WERI-Rb-1 (cell line): Measurements from ENCODE around the gene ALDH2.
"Not testable (repeated sequence)": the region's sequence is repeated elsewhere in the genome, so short reads cannot be mapped to it uniquely, and the experiment has no call there.

Experiments
- DNase-seq: peaks from one replicate; pipeline ENCODE4 v3.0.0-alpha.2; 2020
- H3K27ac ChIP-seq: fragments of 250-450 bp; sonication (Bioruptor Pico); 2 replicates; pipeline ENCODE4 v1.5.1; 2020; ENCODE audit warnings: mild to moderate bottlenecking, moderate library complexity
- H3K27me3 ChIP-seq: fragments of 250-450 bp; sonication (Bioruptor Pico); 2 replicates; pipeline ENCODE4 v1.5.1; 2021; ENCODE audit warnings: mild to moderate bottlenecking, low read depth, moderate library complexity; ENCODE audit not compliant: insufficient read depth, severe bottlenecking
- H3K36me3 ChIP-seq: fragments of 250-450 bp; sonication (Bioruptor Pico); 2 replicates; pipeline ENCODE4 v1.5.1; 2020; ENCODE audit warnings: mild to moderate bottlenecking, moderate library complexity
- H3K4me3 ChIP-seq: 2 replicates; pipeline ENCODE4 v1.5.1; 2011; ENCODE audit warnings: low read depth, mild to moderate bottlenecking, control low read depth, low read length
- H3K9me3 ChIP-seq: fragments of 250-450 bp; sonication (Bioruptor Pico); 2 replicates; pipeline ENCODE4 v1.5.1; 2021; ENCODE audit warnings: mild to moderate bottlenecking, moderate library complexity; ENCODE audit not compliant: severe bottlenecking
- TF ChIP-seq, protein P1 (sequence below): IDR thresholded peaks from 2 replicates; pipeline ENCODE4 v1.5.1; 2011; ENCODE audit warnings: low read depth, mild to moderate bottlenecking, control low read depth, inconsistent platforms, low read length

ALDH2 gene

DNA sequence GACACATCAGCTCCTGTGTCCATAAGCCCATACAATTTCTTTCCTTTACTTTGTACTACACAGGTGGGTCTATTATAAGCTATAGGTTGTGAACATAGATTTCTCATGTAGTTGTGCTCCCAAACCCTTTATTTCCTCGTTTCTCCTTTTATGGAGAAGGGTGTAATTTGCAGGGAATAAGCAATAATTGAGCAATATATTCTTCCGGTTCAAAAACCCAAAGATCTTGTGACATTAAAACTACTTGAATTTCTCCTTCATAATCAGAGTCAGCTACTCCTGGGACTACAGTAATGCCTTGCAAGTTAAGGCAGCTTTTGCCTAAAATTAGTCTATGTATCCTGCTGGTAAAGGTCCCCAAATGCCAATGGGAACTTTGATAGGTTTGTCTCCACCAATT is 56.2 kb downstream of the ALDH2 start:
- no peak overlapping the region for H3K4me3 ChIP-seq
- H3K36me3 ChIP-seq: no peaks in the 10 kb centered on the region
- H3K27ac ChIP-seq: no peak overlapping the region
- no peaks in the 10 kb centered on the region for H3K27me3 ChIP-seq
- TF ChIP-seq, protein P1, sequence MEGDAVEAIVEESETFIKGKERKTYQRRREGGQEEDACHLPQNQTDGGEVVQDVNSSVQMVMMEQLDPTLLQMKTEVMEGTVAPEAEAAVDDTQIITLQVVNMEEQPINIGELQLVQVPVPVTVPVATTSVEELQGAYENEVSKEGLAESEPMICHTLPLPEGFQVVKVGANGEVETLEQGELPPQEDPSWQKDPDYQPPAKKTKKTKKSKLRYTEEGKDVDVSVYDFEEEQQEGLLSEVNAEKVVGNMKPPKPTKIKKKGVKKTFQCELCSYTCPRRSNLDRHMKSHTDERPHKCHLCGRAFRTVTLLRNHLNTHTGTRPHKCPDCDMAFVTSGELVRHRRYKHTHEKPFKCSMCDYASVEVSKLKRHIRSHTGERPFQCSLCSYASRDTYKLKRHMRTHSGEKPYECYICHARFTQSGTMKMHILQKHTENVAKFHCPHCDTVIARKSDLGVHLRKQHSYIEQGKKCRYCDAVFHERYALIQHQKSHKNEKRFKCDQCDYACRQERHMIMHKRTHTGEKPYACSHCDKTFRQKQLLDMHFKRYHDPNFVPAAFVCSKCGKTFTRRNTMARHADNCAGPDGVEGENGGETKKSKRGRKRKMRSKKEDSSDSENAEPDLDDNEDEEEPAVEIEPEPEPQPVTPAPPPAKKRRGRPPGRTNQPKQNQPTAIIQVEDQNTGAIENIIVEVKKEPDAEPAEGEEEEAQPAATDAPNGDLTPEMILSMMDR: no peak
- H3K9me3 ChIP-seq: peaks cover 7% of the 10 kb centered on the region
- DNase-seq: no peak

DNA sequence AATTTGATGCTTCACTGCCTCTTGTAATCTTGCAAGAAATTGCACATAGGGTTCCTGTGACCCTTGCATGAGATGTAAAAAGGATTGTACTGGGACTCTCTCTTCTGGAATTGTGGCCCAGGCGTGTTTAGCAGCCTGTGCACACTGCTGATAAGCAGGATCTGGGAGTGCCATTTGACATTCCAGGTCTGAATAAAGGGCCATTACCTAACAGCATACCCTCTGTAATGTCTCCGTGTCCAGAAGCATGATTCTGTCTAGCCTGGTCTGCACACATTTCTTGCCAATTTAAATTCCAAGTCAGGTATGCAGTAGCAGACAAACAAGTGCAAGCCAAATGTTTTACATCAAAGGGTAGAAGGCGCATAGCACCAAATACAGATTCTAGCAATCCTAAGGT is 57.2 kb downstream of the ALDH2 start:
- no peaks in the 10 kb centered on the region for H3K27me3 ChIP-seq
- DNase-seq: no peak
- no peaks in the 10 kb centered on the region for H3K36me3 ChIP-seq
- H3K9me3 ChIP-seq: peaks cover 11% of the 10 kb centered on the region
- TF ChIP-seq, protein P1: no peak
- no peak overlapping the region for H3K4me3 ChIP-seq
- no peak overlapping the region for H3K27ac ChIP-seq

DNA sequence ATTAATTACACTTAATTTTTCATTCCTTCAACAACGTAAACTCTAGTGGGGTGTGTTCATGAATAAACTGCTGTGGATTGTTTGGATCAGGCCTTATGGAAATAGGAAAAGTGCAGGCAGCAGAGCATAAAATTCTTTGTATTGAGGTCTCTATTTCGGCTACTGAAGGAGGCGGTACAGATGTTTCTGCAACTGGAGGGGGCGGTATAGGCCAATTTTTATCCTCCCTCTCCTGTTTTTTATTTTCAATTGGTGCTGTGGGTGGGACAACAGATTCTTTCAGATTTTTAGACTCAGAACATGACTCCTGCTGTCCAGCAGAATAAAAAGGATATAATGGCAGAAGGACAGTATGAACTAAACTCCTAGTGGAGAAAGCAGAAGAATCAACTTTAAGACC is 57.6 kb downstream of the ALDH2 start:
- H3K36me3 ChIP-seq, H3K27me3 ChIP-seq, H3K4me3 ChIP-seq, H3K27ac ChIP-seq, DNase-seq: not testable (repeated sequence)
- H3K9me3 ChIP-seq: peaks cover 11% of the 10 kb centered on the region

DNA sequence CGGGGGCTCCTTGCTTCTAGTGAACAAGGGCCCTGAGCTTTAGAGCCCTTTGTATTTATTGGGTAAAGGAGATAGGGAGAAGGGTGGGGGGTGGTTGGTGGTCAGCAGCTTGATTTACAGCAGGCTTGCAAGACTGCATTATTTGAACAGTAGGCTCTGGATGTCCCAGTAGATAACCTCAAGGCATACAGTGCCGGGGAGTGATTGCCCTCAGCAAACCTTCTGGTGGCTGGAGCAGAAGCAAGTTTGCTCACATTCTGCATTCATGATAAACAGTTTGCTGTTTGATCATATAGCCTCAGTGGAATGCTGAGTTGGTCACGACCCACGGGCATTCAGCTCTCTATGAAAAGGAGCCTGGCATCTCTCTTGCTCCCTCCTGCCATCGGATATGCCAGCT is 58.8 kb downstream of the ALDH2 start:
- Histone ChIP-seq H3K9me3 (peaks cover 11% of the 10 kb centered on the region), H3K4me3 (no peak overlapping the region), H3K36me3 (no peaks in the 10 kb centered on the region), H3K27ac (no peak overlapping the region), H3K27me3 (no peaks in the 10 kb centered on the region)
- TF ChIP-seq, protein P1: no peak
- no peak for DNase-seq

DNA sequence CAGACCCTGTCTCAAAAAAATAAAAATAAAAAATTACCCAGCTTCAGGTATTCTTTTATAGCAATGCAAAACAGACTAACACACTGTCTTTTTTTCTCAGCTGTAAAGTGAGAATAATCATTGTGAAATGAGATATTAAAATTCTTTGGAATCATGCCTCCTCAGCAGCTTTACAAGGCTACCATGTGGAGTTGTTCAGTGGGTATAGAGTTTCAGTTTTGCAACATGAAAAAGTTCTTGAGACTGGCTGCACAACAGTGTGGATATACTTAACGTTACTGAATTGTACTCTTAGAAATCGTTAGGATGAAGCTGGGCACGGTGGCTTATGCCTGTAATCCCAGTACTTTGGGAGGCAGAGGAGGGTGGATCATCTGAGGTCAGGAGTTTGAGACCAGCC is 59.6 kb downstream of the ALDH2 start:
- no peak overlapping the region for H3K27ac ChIP-seq
- TF ChIP-seq, protein P1: no peak
- no peaks in the 10 kb centered on the region for H3K27me3 ChIP-seq
- no peak overlapping the region for H3K4me3 ChIP-seq
- H3K36me3 ChIP-seq: no peaks in the 10 kb centered on the region
- peaks cover 9% of the 10 kb centered on the region for H3K9me3 ChIP-seq
- DNase-seq: no peak

DNA sequence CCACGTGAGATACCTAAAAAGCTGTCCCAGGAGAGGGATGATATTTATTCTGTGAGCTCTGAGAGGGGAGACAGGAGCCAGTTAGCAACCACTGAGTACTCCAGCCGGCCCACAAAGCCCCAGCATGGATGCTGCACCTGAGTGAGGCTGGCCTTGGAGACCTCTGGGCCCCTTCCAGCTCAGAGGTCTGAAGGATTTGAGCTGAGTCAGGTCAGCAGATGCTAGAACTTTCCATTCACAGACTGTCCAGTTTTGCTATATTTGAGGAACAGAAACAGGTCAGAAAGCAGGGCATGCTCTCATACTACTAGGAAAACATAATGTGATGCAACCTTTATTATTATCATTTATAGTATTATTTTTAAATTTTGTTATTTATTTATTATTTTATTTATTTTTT is 60.3 kb downstream of the ALDH2 start:
- Histone ChIP-seq H3K9me3 (peaks cover 5% of the 10 kb centered on the region), H3K4me3 (no peak overlapping the region), H3K36me3 (no peaks in the 10 kb centered on the region), H3K27me3 (no peaks in the 10 kb centered on the region), H3K27ac (no peak overlapping the region)
- no peak for DNase-seq
- TF ChIP-seq, protein P1: no peak
